KMS-11 (cell line): Measurements from ENCODE around the gene MAP4K2.

ENCODE experiments used
- H2AFZ ChIP-seq: fragments of 200-600 bp; sonication (generic); 2 replicates; pipeline ENCODE4 v1.6.1; 2016; ENCODE audit warnings: antibody characterized with exemption, mixed run types, low read depth
- H3K27ac ChIP-seq: fragments of 200-600 bp; sonication (generic); 2 replicates; pipeline ENCODE4 v1.6.1; 2016; ENCODE audit warnings: mild to moderate bottlenecking, mixed run types
- H3K27me3 ChIP-seq: fragments of 200-600 bp; sonication (generic); 2 replicates; pipeline ENCODE4 v1.6.1; 2017; ENCODE audit warnings: mild to moderate bottlenecking, low read depth, mixed run types, moderate library complexity; ENCODE audit not compliant: insufficient read depth
- H3K36me3 ChIP-seq: fragments of 200-600 bp; sonication (generic); 2 replicates; pipeline ENCODE4 v1.6.1; 2017; ENCODE audit warnings: mild to moderate bottlenecking, mixed run types; ENCODE audit not compliant: insufficient read depth
- H3K4me1 ChIP-seq: fragments of 200-600 bp; sonication (generic); 2 replicates; pipeline ENCODE4 v1.6.1; 2016; ENCODE audit warnings: mild to moderate bottlenecking, low read depth, mixed run types; ENCODE audit not compliant: poor library complexity, severe bottlenecking
- H3K4me2 ChIP-seq: fragments of 200-600 bp; sonication (generic); 2 replicates; pipeline ENCODE4 v1.7.0; 2016; ENCODE audit warnings: mild to moderate bottlenecking, mixed run types
- H3K4me3 ChIP-seq: fragments of 200-600 bp; sonication (generic); IDR thresholded peaks from 2 replicates; pipeline ENCODE4 v1.6.1; 2017; ENCODE audit warnings: low read depth, low read length, mixed read lengths; ENCODE audit not compliant: insufficient read depth
- H3K79me2 ChIP-seq: fragments of 200-600 bp; sonication (generic); 2 replicates; pipeline ENCODE4 v1.6.1; 2016; ENCODE audit warnings: low read depth, mixed run types; ENCODE audit not compliant: insufficient read depth
- H3K9ac ChIP-seq: fragments of 200-600 bp; sonication (generic); 2 replicates; pipeline ENCODE4 v1.6.1; 2016; ENCODE audit warnings: mild to moderate bottlenecking, mixed run types
- H4K20me1 ChIP-seq: fragments of 200-600 bp; sonication (generic); 2 replicates; pipeline ENCODE4 v1.6.1; 2016; ENCODE audit warnings: mild to moderate bottlenecking, mixed run types; ENCODE audit not compliant: insufficient read depth
- TF ChIP-seq, protein P1 (sequence below): fragments of 200-600 bp; sonication (generic); conservative IDR thresholded peaks from 2 replicates; pipeline ENCODE4 v1.6.1; 2017; ENCODE audit warnings: low read depth, mild to moderate bottlenecking, antibody characterized with exemption, low read length, moderate library complexity, mixed read lengths

The MAP4K2 gene

DNA sequence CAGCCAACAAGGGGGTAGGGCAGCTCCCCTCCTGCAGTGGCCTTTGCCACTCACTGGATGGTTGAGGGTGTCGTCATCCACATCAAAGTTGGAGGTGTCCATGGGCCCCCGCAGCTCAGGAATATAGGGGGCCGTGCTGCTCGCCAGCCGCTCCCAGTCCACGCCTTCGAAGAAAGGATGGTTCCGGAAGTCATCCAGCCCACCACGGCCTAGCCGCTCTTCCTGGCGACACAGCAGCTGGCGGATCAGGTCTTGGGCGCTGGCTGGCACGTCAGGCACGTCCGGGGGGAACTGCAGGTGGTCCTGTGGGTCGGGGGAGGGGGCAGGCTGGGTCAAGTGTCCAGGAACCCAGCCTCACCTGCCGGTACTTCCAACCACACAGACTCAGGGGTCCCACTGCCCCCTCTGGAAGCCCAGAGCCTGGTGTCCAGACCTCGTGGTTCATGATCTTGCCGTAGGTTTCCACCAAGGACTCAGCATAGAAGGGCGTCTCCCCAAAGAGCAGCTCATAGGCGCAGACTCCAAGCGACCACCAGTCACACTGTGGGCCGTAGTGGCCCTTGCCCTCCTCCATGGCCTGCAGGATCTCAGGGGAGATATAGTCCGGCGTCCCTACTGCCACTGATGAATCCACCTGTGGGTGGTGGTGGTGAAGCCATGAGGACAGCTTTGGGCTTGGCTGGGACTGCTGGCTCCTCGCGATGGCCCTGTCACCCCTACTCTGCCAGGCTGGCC is 35.8 kb upstream of the MAP4K2 start:
- Histone ChIP-seq H3K4me2 (no peak overlapping the region), H3K4me3 (no peak overlapping the region), H2AFZ (no peak overlapping the region), H3K4me1 (no peaks in the 10 kb centered on the region), H3K27me3 (no peaks in the 10 kb centered on the region; the same call in 1 of the 2 replicates), H3K36me3 (no peaks in the 10 kb centered on the region), H4K20me1 (no peaks in the 10 kb centered on the region), H3K9ac (no peak overlapping the region), H3K79me2 (no peaks in the 10 kb centered on the region), H3K27ac (no peak overlapping the region)
- TF ChIP-seq, protein P1, sequence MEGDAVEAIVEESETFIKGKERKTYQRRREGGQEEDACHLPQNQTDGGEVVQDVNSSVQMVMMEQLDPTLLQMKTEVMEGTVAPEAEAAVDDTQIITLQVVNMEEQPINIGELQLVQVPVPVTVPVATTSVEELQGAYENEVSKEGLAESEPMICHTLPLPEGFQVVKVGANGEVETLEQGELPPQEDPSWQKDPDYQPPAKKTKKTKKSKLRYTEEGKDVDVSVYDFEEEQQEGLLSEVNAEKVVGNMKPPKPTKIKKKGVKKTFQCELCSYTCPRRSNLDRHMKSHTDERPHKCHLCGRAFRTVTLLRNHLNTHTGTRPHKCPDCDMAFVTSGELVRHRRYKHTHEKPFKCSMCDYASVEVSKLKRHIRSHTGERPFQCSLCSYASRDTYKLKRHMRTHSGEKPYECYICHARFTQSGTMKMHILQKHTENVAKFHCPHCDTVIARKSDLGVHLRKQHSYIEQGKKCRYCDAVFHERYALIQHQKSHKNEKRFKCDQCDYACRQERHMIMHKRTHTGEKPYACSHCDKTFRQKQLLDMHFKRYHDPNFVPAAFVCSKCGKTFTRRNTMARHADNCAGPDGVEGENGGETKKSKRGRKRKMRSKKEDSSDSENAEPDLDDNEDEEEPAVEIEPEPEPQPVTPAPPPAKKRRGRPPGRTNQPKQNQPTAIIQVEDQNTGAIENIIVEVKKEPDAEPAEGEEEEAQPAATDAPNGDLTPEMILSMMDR, result no peak

DNA sequence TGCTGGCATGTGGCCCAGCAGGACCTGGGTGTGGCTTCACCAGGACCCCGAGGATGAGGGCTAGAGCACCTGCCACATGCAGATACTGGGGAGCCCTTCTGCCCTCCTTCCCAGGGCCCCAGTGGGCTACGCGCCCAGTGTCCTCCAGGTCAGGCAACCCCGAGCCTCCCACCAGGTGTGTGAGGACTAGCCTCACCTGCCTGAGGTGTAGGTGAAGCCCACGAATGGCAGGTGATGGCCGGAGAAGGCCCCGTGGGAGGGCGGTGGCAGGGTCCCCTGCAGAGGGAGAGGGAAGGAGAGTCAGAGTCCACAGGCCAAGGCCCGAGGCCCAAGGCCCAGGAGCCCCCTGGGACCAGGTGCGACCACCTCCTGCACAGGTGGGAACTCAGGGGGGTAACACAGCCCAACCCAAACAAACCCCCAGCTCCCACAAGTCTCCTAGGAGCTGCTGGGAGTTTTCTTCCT is 34.9 kb upstream of the MAP4K2 start:
- H3K79me2 ChIP-seq, result no peaks in the 10 kb centered on the region
- H3K27ac ChIP-seq, result no peak overlapping the region
- H3K4me2 ChIP-seq, result no peak overlapping the region
- H4K20me1 ChIP-seq, result no peaks in the 10 kb centered on the region
- no peak overlapping the region for H3K4me3 ChIP-seq
- H3K27me3 ChIP-seq, result no peaks in the 10 kb centered on the region; the same call in 1 of the 2 replicates
- no peak overlapping the region for H2AFZ ChIP-seq
- H3K9ac ChIP-seq, result no peak overlapping the region
- no peaks in the 10 kb centered on the region for H3K36me3 ChIP-seq
- no peaks in the 10 kb centered on the region for H3K4me1 ChIP-seq
- TF ChIP-seq, protein P1, result no peak

GRCh38 chr11:64836448-64837072 is 33.5 kb upstream of the MAP4K2 start:
- H3K9ac ChIP-seq, result no peak overlapping the region
- no peaks in the 10 kb centered on the region for H3K79me2 ChIP-seq
- H3K27me3 ChIP-seq, result no peaks in the 10 kb centered on the region; the same call in 1 of the 2 replicates
- no peaks in the 10 kb centered on the region for H3K36me3 ChIP-seq
- no peak overlapping the region for H3K4me3 ChIP-seq
- H4K20me1 ChIP-seq, result no peaks in the 10 kb centered on the region
- TF ChIP-seq, protein P1, result no peak
- no peak overlapping the region for H3K27ac ChIP-seq
- H3K4me1 ChIP-seq, result no peaks in the 10 kb centered on the region
- H2AFZ ChIP-seq, result no peak overlapping the region
- H3K4me2 ChIP-seq, result no peak overlapping the region

- Histone ChIP-seq H3K9ac (no peak overlapping the region), H3K27me3 (no peaks in the 10 kb centered on the region; the same call in 1 of the 2 replicates), H3K36me3 (no peaks in the 10 kb centered on the region), H3K4me2 (no peak overlapping the region), H3K27ac (no peak overlapping the region), H4K20me1 (no peaks in the 10 kb centered on the region), H3K4me1 (no peaks in the 10 kb centered on the region), H2AFZ (no peak overlapping the region), H3K4me3 (no peak overlapping the region), H3K79me2 (no peaks in the 10 kb centered on the region)
- TF ChIP-seq, protein P1, result no peak
Observed at GRCh38 chr11:64835616-64836447, 32.8 kb upstream of the MAP4K2 start.
